NCI-H128 (cell line): ENCODE data around the gene MSI2.

Source experiments
- DNase-seq: peaks from one replicate; lab custom pipeline; 2025; ENCODE audit not compliant: unreplicated experiment; lab: John Stamatoyannopoulos, UW

MSI2 gene

DNA sequence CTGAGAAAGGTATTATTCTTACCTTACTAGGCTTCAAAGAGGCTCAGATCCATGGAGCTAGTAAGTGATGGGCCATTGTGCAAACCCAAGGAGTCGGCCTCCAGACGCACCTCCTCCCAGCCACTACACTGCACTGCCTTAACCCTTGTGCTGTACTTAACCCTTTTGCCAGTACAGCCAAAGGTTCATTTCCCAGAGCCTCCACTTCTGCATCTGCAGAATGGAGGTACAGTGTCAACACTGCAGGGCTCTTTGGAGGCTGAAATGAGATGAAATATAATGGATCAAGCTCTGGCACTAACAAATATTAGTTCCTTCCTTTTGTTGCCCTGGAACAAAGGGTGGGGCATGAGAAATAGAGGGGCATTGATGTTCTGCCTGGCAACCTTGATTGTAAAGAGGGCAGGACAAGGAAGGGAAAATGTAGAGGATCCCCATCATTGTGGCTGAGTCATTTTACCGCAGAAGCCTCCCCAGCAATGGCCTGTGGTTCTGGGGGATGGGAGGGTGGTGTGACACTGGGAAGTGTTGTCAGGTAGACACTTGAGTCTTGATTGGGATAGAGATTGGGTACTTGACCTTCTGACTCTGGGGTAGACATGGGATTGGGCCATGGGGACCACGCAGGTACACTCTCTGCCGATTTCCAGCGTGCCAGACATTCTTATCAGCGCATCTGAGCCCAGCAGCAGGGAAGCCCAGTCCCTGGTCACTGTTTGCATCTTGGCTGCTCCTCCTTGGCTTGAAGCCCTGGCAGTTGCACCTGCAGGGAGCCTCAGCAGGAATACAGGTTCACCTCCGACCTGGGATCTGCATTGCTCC lies 84.0 kb downstream of the MSI2 start:
- no peak for DNase-seq

DNA sequence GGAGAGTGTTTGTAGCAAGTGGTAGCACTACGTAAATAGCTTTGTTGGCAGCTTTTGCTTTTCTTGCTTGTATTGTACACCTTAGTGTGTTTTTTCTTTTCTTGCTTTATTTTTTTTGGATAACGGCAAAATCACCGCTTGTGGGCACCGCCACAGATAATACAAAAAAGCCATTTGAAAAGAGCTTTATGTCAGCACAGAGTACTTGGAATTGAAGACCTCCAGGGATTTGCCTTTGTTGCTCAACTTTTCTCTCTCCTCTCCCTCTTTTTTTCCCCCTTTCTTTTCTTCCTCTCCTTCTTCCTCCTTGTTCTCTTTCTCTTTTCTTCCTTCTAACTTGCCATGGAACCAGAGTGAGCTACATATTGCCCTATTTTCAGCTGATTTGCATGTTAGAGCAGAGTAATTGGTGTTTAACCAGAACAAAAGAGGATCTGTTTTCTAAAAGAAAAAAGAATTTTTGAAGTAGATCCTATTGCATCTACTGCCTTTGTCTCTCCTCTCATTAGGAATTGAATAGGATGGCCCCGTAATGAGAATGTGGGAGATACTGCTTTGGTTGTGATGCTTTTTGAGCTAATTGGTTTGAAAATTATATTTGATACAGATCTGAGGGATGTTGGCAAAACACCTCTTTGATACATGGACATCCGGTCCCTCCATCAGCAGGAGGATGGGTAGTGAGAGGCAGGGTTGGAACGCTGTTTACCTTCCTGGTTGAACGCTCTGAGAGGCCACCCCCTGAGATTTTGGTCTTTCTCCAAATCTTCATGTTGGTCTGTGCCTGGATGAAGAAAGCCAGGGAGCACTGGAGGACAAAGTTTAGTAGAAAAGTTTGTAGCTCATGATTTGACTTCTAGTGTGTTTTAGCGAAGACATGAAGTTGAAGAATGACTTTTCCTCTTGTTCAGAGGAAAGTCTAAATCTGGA lies 85.6 kb downstream of the MSI2 start:
- no peak for DNase-seq

DNA sequence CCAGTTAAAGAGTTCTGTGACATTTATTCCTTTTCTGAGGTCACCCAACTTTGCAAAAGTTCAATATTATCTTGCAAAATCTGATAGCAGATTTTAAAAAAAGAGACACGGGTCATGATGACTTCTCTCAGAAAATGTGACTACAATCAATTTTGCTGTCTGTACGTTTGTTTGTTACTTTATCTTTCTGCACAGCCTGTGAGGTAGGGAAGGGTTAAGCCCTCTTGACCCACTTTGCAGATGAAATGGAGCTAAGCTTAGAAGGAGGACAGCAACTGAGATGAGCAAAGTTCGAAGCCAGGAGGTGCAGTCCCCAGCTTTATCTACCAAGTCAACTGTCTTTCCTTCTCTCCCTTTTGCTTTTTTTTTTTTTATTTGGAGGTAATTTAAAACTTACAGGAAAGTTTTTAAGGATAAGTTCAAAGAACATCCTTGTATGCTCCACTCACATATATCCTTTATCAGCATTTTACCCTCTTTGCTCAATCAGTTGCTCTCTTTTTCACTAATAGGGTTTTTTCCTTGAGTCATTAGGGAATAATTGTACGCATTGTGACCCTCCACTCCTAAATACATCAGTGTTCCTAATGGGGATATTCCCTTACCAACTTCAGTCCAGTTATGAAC lies 86.8 kb downstream of the MSI2 start:
- no peak for DNase-seq

DNA sequence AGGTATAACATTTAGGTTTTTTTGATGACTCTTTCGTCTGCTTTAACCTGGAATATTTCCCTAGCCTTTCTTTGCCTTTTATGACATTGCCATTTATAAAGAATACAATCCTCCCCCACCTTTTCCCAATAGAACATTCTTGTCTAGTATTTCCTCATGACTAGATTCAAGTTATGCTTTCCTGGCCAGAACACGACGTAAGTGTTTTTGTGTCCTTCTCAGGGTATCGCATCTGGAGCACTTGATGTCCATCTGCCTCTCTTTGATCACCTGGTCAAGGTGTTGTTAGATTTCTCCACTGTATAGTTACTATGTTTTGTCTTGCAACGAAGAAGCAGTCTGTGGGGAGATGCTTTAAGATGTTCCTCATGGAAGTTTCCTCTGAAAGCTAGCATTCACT lies 87.4 kb downstream of the MSI2 start:
- no peak for DNase-seq

DNA sequence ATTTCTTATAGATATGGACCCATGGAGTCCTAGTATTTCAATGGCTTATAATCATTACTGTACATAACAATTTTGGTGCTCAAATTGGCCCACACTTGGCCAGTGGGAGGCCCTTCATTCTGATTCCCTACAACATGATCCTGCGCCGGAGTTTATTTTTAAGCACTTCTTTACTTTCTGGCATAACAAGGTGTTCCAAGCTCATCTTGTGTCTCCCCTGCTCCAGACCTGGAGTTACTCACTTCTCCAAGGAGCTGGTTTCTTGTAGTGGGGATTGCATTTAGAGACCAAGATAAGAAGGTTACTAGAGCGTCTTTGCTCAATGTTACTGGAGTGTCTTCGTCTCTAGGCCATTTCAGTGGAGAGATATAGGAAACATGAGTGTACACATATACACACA lies 87.9 kb downstream of the MSI2 start:
- DNase-seq = no peak

DNA sequence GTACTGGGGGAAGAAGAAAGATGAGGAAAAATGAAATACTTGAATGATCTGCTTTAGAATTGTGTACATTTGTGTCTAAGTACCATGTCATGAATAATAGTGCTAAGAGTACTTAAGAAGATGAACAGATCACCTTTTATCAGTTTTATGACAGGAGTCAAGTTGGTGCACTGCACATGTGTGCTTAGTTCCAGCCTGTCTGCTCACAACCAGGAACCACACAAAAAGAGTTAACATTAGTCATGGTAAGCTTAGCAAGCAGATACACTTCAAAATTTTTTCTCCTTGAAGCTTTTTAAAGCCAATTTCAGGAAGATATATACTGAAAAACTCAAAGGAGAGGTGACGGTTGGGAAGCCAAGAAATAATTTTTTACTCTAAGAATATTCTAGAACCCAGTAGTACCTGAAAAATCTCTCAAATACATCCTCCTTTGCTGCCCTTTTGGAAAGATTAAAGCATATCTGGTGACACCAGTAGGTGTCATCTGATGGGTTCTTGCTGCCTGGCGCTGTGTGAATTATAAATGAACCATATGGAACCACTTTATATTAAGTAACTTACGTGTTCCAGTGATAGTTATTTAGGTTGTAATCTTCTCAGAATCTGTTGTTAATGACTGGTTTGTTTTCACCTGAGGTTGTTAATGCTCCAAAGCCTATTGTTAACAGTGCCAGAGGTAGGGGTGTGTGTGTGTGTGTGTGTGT lies 93.4 kb downstream of the MSI2 start:
- DNase-seq = no peak

DNA sequence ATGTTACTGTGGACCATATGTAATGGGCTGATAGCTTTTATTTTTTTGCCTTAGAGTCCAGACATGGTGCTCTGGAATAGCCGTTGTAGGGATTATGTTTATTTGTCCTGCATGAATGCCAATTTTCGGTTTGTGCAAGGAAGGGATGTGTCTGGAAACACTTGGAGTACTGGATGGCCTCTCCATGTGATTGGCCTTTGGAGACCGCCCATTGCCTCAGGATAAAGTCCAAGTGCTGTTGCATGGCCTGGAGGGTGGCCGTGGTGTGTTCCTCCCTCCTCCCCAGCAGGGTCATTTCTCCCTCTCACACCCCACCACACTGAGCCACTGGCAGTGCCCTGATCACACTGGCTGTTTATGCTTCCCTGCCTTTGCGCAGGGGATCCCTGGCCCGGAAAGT lies 93.9 kb downstream of the MSI2 start:
- DNase-seq = no peak

DNA sequence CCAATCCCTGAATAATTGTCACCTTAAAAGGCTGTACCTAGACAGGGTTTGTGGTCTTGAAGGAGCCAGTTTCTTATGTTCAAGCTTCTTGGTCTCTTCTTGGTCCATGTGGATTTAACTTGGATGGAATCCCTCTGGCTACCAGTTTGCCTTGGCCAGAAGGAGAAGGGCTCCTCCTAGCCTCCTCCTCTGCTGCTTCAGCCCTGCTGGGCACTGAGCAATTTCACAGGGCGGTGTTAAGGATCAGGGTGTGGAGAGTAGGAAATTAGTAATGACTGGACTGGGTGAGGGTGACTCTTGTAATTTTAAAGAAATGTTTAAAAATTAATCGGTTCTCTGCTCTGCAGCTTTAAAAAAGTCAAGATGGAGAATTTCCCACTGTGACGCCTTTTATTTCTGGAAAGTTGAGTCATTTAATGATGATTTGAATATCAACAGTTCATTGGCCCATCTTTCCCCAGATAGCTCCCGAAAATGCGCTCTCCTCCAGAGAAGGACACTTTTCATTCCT lies 96.4 kb downstream of the MSI2 start:
- DNase-seq = no peak

DNA sequence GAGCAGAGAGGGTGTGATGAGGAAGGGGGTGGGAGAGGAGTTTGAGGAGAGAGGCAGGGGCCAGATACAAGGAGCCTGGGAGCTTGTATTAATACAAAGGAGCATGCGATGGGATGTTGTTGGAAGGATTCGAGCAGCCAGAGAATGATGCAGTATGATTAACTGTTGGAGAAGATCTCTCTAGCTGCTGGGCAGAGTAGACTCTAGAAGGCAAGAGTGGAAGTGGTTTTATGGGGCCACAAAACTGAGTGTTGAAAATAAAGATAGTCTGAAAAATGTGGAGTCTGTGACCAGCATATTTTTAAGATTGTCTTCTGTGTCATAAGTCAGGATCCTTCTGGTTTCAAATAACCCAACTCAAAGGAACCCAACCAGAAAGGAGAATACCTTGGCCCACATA lies 98.3 kb downstream of the MSI2 start:
- no peak for DNase-seq

DNA sequence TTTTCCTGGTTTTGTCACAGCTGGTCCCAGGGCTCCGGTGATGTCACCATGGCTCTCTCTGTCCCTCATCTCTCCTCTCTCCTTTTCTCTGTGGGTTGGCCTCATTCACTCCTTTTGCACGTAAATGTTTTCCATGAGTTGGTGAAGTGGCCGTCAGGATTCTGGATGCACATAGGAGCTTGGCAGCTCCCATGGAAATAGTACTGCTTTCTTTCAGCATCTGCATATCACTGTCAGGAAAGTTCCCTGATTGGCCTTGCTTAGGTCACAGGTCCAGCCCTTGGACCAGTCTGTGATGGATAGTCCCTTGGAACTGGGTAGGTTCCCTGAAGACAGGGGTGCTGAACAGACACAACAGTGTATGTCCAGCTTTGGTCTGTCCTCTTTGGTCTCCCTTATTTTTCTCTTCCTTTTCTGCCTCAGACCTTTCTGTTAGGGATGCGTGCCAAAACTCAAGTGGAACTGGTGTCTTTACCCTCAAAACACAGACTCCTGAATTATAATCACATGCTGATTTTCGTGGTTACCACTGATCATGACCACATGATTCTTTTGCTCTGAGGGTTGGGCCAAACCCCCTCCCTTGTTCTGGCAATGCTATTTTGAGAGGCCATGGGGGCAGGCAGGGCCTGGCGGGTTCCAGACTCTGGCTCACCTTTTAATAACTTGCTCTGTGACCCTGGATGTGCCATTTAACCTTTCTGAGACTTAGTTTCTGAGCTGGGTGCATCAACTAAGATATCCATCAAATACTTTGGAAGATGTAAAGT lies 99.0 kb downstream of the MSI2 start:
- no peak for DNase-seq

DNA sequence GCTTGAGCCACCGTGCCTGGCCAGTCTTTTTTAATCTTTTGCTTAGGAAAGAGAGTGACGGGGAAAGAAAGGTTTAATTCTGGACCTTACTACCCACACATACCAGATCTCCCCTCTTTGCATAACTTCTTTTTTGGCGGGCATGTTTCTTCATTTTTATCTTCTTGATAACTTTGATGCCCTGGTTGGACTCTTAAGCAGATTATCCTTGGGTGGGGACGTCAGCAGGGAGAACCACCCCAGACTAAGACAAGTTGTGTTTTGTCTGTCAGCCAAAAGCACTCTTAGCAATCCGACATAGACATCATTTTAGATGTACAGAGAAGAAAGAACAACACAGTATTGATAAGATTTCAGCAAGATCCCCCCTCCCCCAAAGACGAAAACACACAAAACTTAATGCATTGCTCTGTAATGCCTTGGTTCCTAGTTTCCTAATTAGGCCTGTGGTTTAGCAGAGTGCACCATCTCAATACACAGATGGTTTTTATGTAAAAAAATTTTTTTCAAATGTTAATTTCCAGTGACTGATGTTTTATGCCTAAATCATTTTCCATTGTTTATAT lies 99.9 kb downstream of the MSI2 start:
- DNase-seq = no peak

DNA sequence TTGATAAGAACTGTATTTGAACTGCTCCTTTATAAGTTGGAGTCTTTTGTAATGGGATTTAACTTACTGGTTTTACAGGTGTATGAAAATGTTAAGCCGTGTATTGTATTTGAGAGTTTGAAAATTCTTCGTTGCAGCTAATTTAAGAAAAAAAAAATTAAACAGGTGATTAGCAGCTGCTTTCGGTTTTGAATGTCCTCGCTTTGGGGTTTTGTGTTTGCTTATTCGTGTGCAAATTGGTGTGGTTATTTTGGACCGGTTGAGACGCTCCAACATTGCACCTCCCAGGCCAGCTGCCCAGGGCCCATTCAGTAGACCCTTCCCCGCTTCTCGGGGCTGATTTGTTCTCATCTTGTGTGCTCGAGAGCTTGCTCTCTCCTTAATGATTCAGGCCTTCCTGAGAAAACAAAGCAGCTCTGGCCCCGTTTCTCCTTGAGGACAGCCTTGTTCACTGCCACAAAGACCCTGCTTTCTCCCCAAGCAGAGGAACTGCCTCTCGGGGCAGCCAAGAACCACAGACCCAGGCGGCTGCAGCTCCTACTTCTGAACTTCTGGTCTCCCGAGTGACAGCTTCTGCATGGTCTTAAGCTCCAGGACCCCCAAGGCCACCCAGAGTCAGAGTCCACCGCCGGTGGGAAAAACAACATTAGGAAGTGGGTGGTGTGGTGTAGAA lies 100.5 kb downstream of the MSI2 start:
- no peak for DNase-seq

DNA sequence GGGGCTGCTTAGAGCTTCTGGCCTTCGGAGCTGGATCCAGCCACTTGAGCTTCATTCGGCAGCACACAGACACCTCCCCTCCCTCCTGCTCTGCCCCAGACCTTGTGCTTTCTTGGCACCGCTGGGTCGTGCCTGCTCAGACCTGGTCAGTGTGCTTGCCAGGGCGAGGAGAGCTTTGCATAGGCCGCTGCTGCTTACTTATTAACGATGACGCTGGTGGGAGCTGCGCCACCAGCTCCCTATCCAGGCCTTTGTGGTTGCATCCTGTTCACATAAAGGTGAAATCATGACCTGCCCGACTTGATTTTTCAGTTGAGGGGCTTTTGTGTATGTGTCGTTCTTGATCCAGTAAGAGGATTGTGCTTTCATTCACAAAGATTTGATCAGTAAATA lies 101.1 kb downstream of the MSI2 start:
- DNase-seq = no peak

DNA sequence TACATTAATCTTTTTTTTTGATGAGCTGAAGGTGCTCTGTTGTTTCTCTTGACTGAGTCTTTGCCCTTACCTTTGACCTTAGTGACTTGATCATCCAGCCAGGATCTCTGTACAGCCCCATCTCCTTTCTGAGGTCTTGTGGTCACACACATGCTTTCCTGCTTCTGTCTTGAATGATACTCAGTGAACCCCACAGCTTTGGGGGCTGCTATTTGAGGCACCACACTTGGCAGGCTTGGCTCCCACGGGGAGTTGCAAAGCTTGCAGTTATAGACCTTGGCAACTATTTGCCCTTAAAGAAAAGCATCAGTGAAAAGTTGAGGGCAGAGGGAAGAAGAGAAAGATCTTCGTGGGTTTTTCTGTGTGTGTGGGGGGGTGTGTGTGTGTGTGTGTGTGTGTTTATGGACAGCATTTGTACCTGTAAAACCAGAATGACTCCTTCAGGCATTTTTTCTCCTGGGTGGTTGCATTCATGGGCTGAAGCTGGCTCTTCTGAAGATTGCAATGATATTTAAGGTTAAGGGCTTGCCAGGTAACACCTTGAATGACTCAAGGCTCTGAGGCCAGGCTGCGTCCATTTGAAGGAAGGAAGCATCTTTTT lies 101.6 kb downstream of the MSI2 start:
- no peak for DNase-seq

DNA sequence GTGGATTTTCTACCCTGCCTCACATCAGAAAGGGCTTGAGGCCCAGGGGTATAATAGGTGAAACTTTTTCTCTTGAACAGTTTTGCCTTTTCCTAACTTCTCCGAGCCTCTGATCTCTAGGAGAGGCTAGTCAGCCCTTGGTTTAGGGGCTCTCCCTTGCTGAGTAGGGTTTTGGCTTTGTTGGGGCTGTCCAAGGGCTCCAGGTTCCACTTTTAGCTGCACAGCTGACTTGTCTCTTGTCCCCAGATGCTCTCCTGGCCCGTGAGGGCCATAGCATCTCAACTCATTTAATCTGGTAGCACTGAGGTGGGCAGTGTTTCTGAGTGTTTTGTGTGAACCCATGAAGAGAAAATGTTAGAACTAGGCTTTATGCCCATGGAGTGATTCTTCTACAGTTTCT lies 103.9 kb downstream of the MSI2 start:
- no peak for DNase-seq

DNA sequence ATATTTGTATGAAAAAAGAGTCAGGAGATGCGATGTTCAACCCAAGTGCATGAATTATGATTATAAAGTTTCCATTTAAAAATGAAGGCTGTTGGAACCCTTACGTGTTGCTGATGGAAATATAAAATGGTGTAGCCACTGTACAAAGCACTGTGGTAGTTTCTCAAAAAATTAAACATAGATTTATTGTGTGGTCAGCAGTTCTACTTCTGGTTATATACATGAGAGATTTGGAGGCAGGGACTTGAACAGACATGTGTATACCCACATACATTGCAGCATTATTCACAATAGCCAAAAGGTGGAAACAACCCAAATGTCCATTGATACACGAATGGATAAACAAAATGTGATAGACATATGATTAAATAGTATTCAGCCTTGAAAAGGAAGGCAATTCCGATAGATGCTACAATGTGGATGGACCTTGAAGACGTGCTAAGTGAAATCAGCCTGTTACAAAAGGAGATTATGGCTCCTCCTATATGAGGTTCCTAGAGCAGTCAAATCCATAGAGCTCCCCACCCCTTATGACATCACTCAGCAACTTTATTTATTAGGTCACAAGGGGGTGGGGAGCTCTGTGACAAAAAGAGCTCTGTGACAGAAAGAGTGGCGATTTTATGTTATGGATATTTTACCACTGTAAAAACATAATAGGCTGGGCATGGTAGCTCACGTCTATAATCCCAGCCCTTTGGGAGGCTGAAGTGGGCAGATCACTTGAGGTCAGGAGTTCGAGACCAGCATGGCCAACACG lies 106.7 kb downstream of the MSI2 start:
- no peak for DNase-seq

DNA sequence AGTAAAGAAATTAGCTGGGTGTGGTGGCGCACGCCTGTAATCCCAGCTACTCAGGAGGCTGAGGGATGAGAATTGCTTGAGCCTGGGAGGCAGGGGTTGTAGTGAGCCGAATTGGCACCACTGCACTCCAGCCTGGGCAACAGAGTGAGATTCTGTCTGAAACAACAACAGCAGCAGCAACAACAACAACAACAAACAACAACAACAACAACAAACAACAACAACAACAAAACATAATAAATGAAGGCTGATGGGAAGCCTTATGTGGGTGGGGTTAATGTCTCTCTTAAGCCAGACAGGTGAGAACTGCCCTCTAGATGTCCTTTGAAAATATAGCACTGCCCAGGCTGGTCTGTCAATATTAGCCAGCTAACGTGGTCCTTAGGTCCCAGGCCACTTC lies 107.3 kb downstream of the MSI2 start:
- no peak for DNase-seq

DNA sequence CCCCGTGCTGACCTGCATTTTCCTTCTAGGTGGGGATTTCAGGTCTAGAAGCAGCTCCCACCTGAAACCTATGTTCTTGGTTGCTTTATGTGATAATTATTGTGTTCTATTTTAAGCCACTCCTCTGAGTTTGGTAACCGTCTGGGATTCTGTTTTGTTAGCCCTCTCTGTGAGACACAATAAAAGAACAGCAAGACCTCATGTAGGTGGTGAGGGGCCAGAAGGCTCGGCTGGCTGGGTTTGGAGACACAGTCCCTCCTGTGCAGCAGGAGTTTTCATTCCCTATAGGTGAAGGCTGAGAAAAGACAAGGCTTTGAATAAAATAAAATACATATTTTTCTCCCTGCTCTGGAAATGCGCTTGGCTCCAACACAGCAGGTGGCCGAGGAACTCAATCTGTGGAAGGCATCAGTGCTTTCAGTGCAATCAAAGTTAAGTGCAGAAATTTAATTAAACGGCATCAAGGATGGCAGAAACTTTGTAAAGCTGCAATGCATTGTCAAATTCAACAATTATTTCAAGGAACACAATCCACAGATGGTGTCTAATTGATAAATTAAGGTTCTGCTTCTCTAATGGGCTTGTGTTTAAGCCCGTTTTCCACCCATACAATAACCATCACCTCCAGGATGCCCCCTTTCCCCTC lies 107.8 kb downstream of the MSI2 start:
- DNase-seq = no peak
